Body of pancreas (tissue), 4 donors: ENCODE measurements around the gene RSPRY1.

Experiments used
- CTCF ChIP-seq, 7 experiments: fragments of 450-650 bp in 4 of 7; fragments of 200-600 bp in 3 of 7; sonication (generic) in 3 of 7; IDR thresholded peaks; one replicate each; pipeline ENCODE4 v1.5.1; 2016 to 2019; ENCODE audit warnings: antibody characterized with exemption in 7 of 7
- POLR2A ChIP-seq, 3 donors: fragments of 450-650 bp; IDR thresholded peaks; one replicate each; pipeline ENCODE4 v1.6.1; 2016; ENCODE audit warnings: antibody characterized with exemption in 3 of 3, mild to moderate bottlenecking in 2 of 3

- no peak for TF ChIP-seq CTCF (IDR thresholded peaks at IDR 0.05)
- TF ChIP-seq POLR2A (IDR thresholded peaks at IDR 0.05) = no peak
Observed at GRCh38 chr16:57271867-57272495, 85.9 kb downstream of the RSPRY1 start.
